ENCODE data around the gene PDZD8.
"Not testable (repeated sequence)": the region's sequence is repeated elsewhere in the genome, so short reads cannot be mapped to it uniquely, and the experiment has no call there.

DNA sequence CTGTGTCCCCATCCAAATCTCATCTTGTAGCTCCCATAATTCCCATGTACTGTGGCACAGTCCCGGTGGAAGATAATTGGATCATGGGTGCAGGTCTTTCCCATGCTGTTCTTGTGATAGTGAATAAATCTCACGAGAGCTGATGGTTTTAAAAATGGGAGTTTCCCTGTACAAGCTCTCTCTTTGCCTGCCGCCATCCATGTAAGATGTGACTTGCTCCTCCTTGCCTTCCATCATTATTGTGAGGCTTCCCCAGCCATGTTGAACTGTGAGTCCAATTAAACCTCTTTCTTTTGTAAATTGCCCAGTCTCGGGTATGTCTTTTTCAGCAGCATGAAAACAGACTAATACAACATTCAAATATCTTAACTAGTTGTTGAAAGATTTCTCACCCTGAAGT, 145.1 kb downstream of the PDZD8 start:
- TF ChIP-seq POLR2AphosphoS5 (IDR thresholded peaks at IDR 0.05; ENCODE audit: insufficient read depth in 1 of 2, low read depth in 1 of 2); POLR2A (IDR thresholded peaks at IDR 0.05): not testable (repeated sequence)
- TF ChIP-seq, protein P1, sequence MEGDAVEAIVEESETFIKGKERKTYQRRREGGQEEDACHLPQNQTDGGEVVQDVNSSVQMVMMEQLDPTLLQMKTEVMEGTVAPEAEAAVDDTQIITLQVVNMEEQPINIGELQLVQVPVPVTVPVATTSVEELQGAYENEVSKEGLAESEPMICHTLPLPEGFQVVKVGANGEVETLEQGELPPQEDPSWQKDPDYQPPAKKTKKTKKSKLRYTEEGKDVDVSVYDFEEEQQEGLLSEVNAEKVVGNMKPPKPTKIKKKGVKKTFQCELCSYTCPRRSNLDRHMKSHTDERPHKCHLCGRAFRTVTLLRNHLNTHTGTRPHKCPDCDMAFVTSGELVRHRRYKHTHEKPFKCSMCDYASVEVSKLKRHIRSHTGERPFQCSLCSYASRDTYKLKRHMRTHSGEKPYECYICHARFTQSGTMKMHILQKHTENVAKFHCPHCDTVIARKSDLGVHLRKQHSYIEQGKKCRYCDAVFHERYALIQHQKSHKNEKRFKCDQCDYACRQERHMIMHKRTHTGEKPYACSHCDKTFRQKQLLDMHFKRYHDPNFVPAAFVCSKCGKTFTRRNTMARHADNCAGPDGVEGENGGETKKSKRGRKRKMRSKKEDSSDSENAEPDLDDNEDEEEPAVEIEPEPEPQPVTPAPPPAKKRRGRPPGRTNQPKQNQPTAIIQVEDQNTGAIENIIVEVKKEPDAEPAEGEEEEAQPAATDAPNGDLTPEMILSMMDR (IDR thresholded peaks at IDR 0.05): not testable (repeated sequence)
